ENCODE data around the gene TPRG1. TPM values are rescaled to one million over a fixed set of nuclear protein-coding genes. Genes with fewer than 3 reads are reported as not detected.

TPRG1 gene
- total and polyA plus RNA-seq, 2 of the 8 experiments (the other 6 are each of a cell fraction or from before 2014, with no cell fraction given) = 0.37 to 0.47 TPM

GRCh38 chr3:189360291-189360690 lies 188.5 kb downstream of the TPRG1 start:
- Histone ChIP-seq H3K4me1 (replicated peaks in 1 of 4; ENCODE audit: control insufficient read depth in 3 of 4, insufficient read depth in 4 of 4, low read length in 3 of 4) (peaks cover 0 to 5% (median under 1%) of the 10 kb centered on the region in 4 experiments; a peak in 4 of 7 replicates), H3K9ac (replicated peaks in 1 of 4; ENCODE audit: extremely low read depth in 1 of 4, low read depth in 3 of 4, low read length in 3 of 4) (no peak overlapping the region), H3K23me2 (ENCODE audit: low read depth, low read length) (no peaks in the 10 kb centered on the region; the same call in 1 of the 2 replicates), H3K23ac (ENCODE audit: insufficient read length) (no peak overlapping the region), H2BK120ac (replicated peaks; ENCODE audit: low read depth, low read length) (no peak overlapping the region), H4K8ac (ENCODE audit: extremely low read depth, insufficient read depth, low read length) (no peak overlapping the region), H2BK12ac (ENCODE audit: low read depth, low read length) (no peak overlapping the region), H2BK20ac (ENCODE audit: low read length) (no peak overlapping the region), H2AK5ac (ENCODE audit: low read depth, low read length) (0 out of 2 replicates have a peak overlapping the region, but pooled peaks have one; percentile 53), H4K5ac (ENCODE audit: insufficient read length, low read depth, low read length) (no peak overlapping the region), H3K79me1 (ENCODE audit: low read depth, low read length) (no peaks in the 10 kb centered on the region), H3K18ac (ENCODE audit: extremely low read depth, low read length) (no peak overlapping the region), H3K27me3 (replicated peaks in 1 of 4; ENCODE audit: control insufficient read depth in 3 of 4, extremely low read depth in 1 of 4, insufficient read depth in 3 of 4, low read length in 3 of 4) (no peaks in the 10 kb centered on the region), H4K91ac (replicated peaks; ENCODE audit: insufficient read length, low read length) (no peak overlapping the region), H2BK15ac (ENCODE audit: low read length) (no peak overlapping the region), H3K79me2 (ENCODE audit: control insufficient read depth in 1 of 2, insufficient read depth in 2 of 2, low read length in 2 of 2) (no peaks in the 10 kb centered on the region), H3K4me3 (ENCODE audit: extremely low read depth in 1 of 4, insufficient read depth in 2 of 4, low read depth in 3 of 4, low read length in 4 of 4) (no peak overlapping the region), H3K36me3 (ENCODE audit: control insufficient read depth in 2 of 4, insufficient read depth in 4 of 4, low read length in 3 of 4) (no peaks in the 10 kb centered on the region), H3K27ac (ENCODE audit: low read depth, low read length) (no peak overlapping the region), H2AFZ (ENCODE audit: low read length) (no peak overlapping the region), H3K4ac (replicated peaks; ENCODE audit: insufficient read length, low read depth, low read length) (no peak overlapping the region), H2BK5ac (ENCODE audit: low read depth, low read length) (no peak overlapping the region), H3K14ac (ENCODE audit: insufficient read length) (no peak overlapping the region), H3K9me3 (ENCODE audit: insufficient read depth in 2 of 2, low read depth in 1 of 2, low read length in 1 of 2) (no peaks in the 10 kb centered on the region), H3K4me2 (ENCODE audit: insufficient read depth in 1 of 2, low read depth in 2 of 2, low read length in 2 of 2) (no peak overlapping the region), H4K20me1 (replicated peaks in 1 of 2; ENCODE audit: control insufficient read depth in 1 of 2, insufficient read depth in 2 of 2, low read length in 2 of 2) (no peaks in the 10 kb centered on the region), H3K56ac (replicated peaks; ENCODE audit: insufficient read length, low read depth, low read length) (no peak overlapping the region)
- POLR2A ChIA-PET (ENCODE audit: partially characterized antibody) = interaction anchor here (1.4 kb wide), 1 partner anchor 10 kb away, joined by 3 read pairs; no protein-coding TSS in a partner anchor
- CTCF ChIA-PET (ENCODE audit: partially characterized antibody) = no interaction called here
- TF ChIP-seq ZNF274 (IDR thresholded peaks at IDR 0.05; ENCODE audit: borderline replicate concordance, extremely low read depth, low read length) (no peak), HDAC2 (IDR thresholded peaks at IDR 0.05; ENCODE audit: borderline replicate concordance in 1 of 2, low read depth in 2 of 2, low read length in 2 of 2) (no peak), EGR1 (IDR thresholded peaks at IDR 0.05; ENCODE audit: borderline replicate concordance, low read depth, low read length) (no peak), POLR2A (IDR thresholded peaks at IDR 0.05; ENCODE audit: control extremely low read depth in 1 of 2, low read depth in 2 of 2, low read length in 2 of 2) (no peak), RXRA (IDR thresholded peaks at IDR 0.05; ENCODE audit: insufficient read depth, low read depth, low read length) (no peak), SP4 (IDR thresholded peaks at IDR 0.05; ENCODE audit: low read length) (no peak), KDM1A (IDR thresholded peaks at IDR 0.05; ENCODE audit: borderline replicate concordance, low read length) (no peak)
- no peak for FAIRE-seq
- no peak for DNase-seq (ENCODE audit: low read depth in 1 of 2, low spot score in 2 of 2)
- 93% methylated on average over 5 of the region's 5 CpGs; no CpG with 5 or more reads in 1 of the 2 experiments for WGBS, 2 experiments (ENCODE audit: extremely low coverage in 1 of 2, insufficient coverage in 1 of 2, insufficient read length in 1 of 2, insufficient replicate concordance in 2 of 2, low coverage in 1 of 2, low lambda C conversion rate in 2 of 2, missing lambda C conversion rate in 1 of 2)

Data from H1 (cell line).